GM06990 (cell line): ENCODE measurements around the gene DLG2.
A peak's percentile ranks its signal among the peaks of the same experiment; 100 is the strongest.

Source experiments
- DNase-seq: peaks from one replicate; pipeline ENCODE4 v3.0.0-alpha.2; 2011; ENCODE audit not compliant: insufficient read length; ENCODE audit errors: extremely low read depth
- H3K27me3 ChIP-seq: replicated peaks from 2 replicates; pipeline ENCODE4 v1.6.0; 2011; ENCODE audit warnings: low read length; ENCODE audit not compliant: control insufficient read depth, insufficient read depth
- H3K36me3 ChIP-seq: 2 replicates; pipeline ENCODE4 v1.5.1; 2011; ENCODE audit warnings: low read length; ENCODE audit not compliant: control insufficient read depth, insufficient read depth
- H3K4me3 ChIP-seq: replicated peaks from 2 replicates; pipeline ENCODE4 v1.5.1; 2011; ENCODE audit warnings: low read depth, mild to moderate bottlenecking, control low read depth, low read length
- TF ChIP-seq, protein P1 (sequence below): IDR thresholded peaks from 2 replicates; pipeline ENCODE4 v1.5.1; 2011; ENCODE audit warnings: low read length, control low read depth, mild to moderate bottlenecking, inconsistent platforms; ENCODE audit not compliant: insufficient read depth, poor library complexity, severe bottlenecking

DLG2 gene

GRCh38 chr11:84536456-84536855 lies 1090.7 kb downstream of the DLG2 start:
- Histone ChIP-seq H3K36me3 (no peaks in the 10 kb centered on the region), H3K4me3 (no peak overlapping the region), H3K27me3 (no peaks in the 10 kb centered on the region)
- DNase-seq, result no peak
- TF ChIP-seq, protein P1, sequence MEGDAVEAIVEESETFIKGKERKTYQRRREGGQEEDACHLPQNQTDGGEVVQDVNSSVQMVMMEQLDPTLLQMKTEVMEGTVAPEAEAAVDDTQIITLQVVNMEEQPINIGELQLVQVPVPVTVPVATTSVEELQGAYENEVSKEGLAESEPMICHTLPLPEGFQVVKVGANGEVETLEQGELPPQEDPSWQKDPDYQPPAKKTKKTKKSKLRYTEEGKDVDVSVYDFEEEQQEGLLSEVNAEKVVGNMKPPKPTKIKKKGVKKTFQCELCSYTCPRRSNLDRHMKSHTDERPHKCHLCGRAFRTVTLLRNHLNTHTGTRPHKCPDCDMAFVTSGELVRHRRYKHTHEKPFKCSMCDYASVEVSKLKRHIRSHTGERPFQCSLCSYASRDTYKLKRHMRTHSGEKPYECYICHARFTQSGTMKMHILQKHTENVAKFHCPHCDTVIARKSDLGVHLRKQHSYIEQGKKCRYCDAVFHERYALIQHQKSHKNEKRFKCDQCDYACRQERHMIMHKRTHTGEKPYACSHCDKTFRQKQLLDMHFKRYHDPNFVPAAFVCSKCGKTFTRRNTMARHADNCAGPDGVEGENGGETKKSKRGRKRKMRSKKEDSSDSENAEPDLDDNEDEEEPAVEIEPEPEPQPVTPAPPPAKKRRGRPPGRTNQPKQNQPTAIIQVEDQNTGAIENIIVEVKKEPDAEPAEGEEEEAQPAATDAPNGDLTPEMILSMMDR, result no peak

DNA sequence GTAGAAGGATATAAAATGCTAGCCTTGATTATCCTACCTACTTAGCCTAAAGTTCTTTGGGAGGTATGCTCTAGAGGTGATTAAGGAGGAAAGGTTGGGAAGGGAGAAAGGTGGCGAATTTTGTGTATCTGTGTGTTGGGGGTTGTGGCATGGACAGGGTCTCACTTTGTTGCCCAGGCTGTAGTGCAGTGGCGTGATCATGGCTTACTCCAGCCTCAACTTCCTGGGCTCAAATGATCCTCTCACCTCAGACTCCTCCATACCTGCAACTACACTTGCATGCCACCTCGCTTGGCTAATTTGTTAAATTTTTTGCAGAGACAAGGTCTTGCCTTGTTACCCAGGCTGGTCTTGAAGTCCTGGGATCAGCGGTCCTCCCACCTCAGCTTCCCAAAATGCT lies 1094.8 kb downstream of the DLG2 start:
- Histone ChIP-seq H3K36me3 (no peaks in the 10 kb centered on the region), H3K4me3 (no peak overlapping the region), H3K27me3 (no peaks in the 10 kb centered on the region)
- TF ChIP-seq, protein P1, result no peak
- no peak for DNase-seq

DNA sequence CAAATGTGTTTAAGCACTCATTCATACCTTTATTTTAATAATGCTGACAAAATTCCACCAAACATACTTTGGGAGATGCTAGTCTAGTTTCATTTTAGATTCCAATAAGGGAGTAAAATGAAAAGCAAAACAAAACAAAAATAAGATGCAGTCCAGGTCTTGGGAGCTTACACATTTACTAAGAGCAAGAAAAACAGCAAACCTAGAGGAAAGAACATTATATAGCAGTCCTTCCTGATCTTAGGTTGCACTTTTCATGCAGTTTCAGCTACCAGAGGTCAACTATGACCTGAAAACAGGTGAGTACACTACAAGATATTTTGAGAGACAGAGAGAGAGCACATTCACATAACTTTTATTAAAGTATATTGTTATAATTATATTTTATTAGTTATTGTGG lies 1100.9 kb downstream of the DLG2 start:
- TF ChIP-seq, protein P1, result no peak
- no peak for DNase-seq
- Histone ChIP-seq H3K27me3 (no peaks in the 10 kb centered on the region), H3K36me3 (no peaks in the 10 kb centered on the region), H3K4me3 (no peak overlapping the region)

GRCh38 chr11:84524422-84525051 lies 1102.6 kb downstream of the DLG2 start:
- TF ChIP-seq, protein P1, result peak; percentile 38
- no peak for DNase-seq
- H3K27me3 ChIP-seq, result no peaks in the 10 kb centered on the region
- H3K36me3 ChIP-seq, result no peaks in the 10 kb centered on the region
- no peak overlapping the region for H3K4me3 ChIP-seq

DNA sequence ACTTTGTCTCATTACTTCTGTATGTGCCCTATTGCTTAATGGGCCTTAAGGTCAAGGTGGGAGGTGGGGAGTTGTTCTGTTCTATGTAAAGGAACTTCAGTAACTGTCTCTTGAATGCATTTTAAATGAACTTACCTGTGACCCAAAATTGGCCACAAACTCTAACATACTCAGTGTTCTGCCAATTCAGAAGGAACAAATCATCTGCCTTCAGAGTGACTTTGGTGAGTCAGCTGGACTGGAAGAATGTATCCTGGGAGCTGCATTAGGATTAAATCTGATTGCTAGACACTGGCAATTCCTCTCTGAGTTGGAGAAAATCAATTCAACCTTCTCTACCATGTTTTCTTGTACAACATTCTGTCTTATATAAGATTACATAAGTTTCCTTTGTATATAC lies 1104.8 kb downstream of the DLG2 start:
- TF ChIP-seq, protein P1, result no peak
- no peak overlapping the region for H3K4me3 ChIP-seq
- H3K27me3 ChIP-seq, result no peaks in the 10 kb centered on the region
- no peak for DNase-seq
- no peaks in the 10 kb centered on the region for H3K36me3 ChIP-seq
